ENCODE results near the gene MAGEB18. TPM values are rescaled to one million over a fixed set of nuclear protein-coding genes. Genes with fewer than 3 reads are reported as not detected.

The MAGEB18 gene
- not detected for total RNA-seq
- not detected for polyA plus RNA-seq
- long read RNA-seq, donor 1 = 0 reads
- long read RNA-seq, donor 2 = 0 reads
- long read RNA-seq, donor 3 = 0 reads

GRCh38 chrX:26138274-26138673 lies at the start of gene MAGEB18:
Gene MAGEB18 (plus strand): TSS chrX:26138343. CDS start chrX:26138986, 643 bp downstream.
- 75 to 79% (median 75%) methylated on average over 11 of the region's 11 CpGs for WGBS, 3 donors
- Histone ChIP-seq H3K27ac (no peak within 1 kb of the TSS), H3K4me3 (no peak within 1 kb of the TSS), H3K36me3 (no peaks in the 10 kb centered on the region), H3K9me3 (no peaks in the 10 kb centered on the region), H3K27me3 (no peaks in the 10 kb centered on the region), H3K4me1 (ENCODE audit: insufficient read depth) (no peaks in the 10 kb centered on the region)
- intact Hi-C loops (cut with DNase I) = loop anchor here in 1 of 4 donors (5.0 kb wide), 1 partner anchor 1816 kb away; no protein-coding TSS in a partner anchor
- TF ChIP-seq CTCF (IDR thresholded peaks at IDR 0.05) (no peak), EP300 (IDR thresholded peaks at IDR 0.05) (no peak), POLR2A (IDR thresholded peaks at IDR 0.05) (no peak)
- no peak for DNase-seq

- intact Hi-C loops (cut with DNase I) = no loop called here
- Histone ChIP-seq H3K27me3 (no peaks in the 10 kb centered on the region), H3K27ac (no peak overlapping the region), H3K9me3 (no peaks in the 10 kb centered on the region), H3K36me3 (no peaks in the 10 kb centered on the region), H3K4me1 (ENCODE audit: insufficient read depth) (no peaks in the 10 kb centered on the region), H3K4me3 (no peak overlapping the region)
- WGBS, 3 donors = 51 to 57% (median 54%) methylated on average over 3 of the region's 3 CpGs
- DNase-seq = no peak
- TF ChIP-seq EP300 (IDR thresholded peaks at IDR 0.05) = no peak
- TF ChIP-seq CTCF (IDR thresholded peaks at IDR 0.05) = no peak
- no peak for TF ChIP-seq POLR2A (IDR thresholded peaks at IDR 0.05)
Measured at GRCh38 chrX:26100421-26100920, 37.7 kb upstream of the MAGEB18 start.

- H3K36me3 ChIP-seq = no peaks in the 10 kb centered on the region
- TF ChIP-seq EP300 (IDR thresholded peaks at IDR 0.05) (no peak), POLR2A (IDR thresholded peaks at IDR 0.05) (no peak), CTCF (IDR thresholded peaks at IDR 0.05) (no peak)
- H3K27ac ChIP-seq = no peak overlapping the region
- H3K27me3 ChIP-seq = no peaks in the 10 kb centered on the region
- H3K4me1 ChIP-seq (ENCODE audit: insufficient read depth) = no peaks in the 10 kb centered on the region
- H3K9me3 ChIP-seq = no peaks in the 10 kb centered on the region
- intact Hi-C loops (cut with DNase I) = no loop called here
- 79 to 92% (median 86%) methylated on average over 1 of the region's 1 CpG for WGBS, 3 donors
- H3K4me3 ChIP-seq = no peak overlapping the region
- DNase-seq = no peak
Measured at GRCh38 chrX:26109142-26109541, 29.0 kb upstream of the MAGEB18 start.

GRCh38 chrX:26146024-26146423 lies 7.9 kb downstream of the MAGEB18 start:
- TF ChIP-seq EP300 (IDR thresholded peaks at IDR 0.05) (no peak), CTCF (IDR thresholded peaks at IDR 0.05) (no peak), POLR2A (IDR thresholded peaks at IDR 0.05) (no peak)
- WGBS, 3 donors = 5 to 19% (median 10%) methylated on average over 2 of the region's 2 CpGs
- no peaks in the 10 kb centered on the region for H3K4me1 ChIP-seq (ENCODE audit: insufficient read depth)
- no peaks in the 10 kb centered on the region for H3K36me3 ChIP-seq
- no peak overlapping the region for H3K27ac ChIP-seq
- H3K9me3 ChIP-seq = no peaks in the 10 kb centered on the region
- H3K4me3 ChIP-seq = no peak overlapping the region
- intact Hi-C loops (cut with DNase I) = no loop called here
- H3K27me3 ChIP-seq = no peaks in the 10 kb centered on the region
- DNase-seq = no peak
